GM12878 (cell line): Measurements from ENCODE around the gene ARL14.

Experiments
- BCL11A ChIP-seq: IDR thresholded peaks from 2 replicates; pipeline ENCODE4 v1.6.1; 2011; ENCODE audit warnings: low read depth, low read length
- NRF1 ChIP-seq: conservative IDR thresholded peaks from 2 replicates; pipeline ENCODE4 v1.6.1; 2011; ENCODE audit warnings: mild to moderate bottlenecking, low read depth, low read length, improper control_type of control experiment
- POLR2AphosphoS5 ChIP-seq: IDR thresholded peaks from 2 replicates; pipeline ENCODE4 v1.6.1; 2011; ENCODE audit warnings: mild to moderate bottlenecking, low read length, inconsistent platforms
- ZNF274 ChIP-seq: IDR thresholded peaks from one replicate; pipeline ENCODE4 v1.8.0; 2011; ENCODE audit not compliant: insufficient read length, insufficient read depth
- TF ChIP-seq, protein P1 (sequence below), 3 experiments: IDR thresholded peaks in 2 of 3; conservative IDR thresholded peaks in 1 of 3; 2 replicates each; pipeline ENCODE4 v1.5.1; 2011; ENCODE audit warnings: low read depth in 3 of 3, low read length in 3 of 3, mild to moderate bottlenecking in 3 of 3, control low read depth in 2 of 3, moderate library complexity in 2 of 3, inconsistent platforms in 1 of 3, mixed read lengths in 1 of 3; ENCODE audit not compliant: control insufficient read depth in 2 of 3, insufficient read depth in 1 of 3; ENCODE audit errors: extremely low read depth in 1 of 3
- TF ChIP-seq, protein P2 (sequence below): IDR thresholded peaks from 2 replicates; pipeline ENCODE4 v1.6.1; 2011; ENCODE audit warnings: low read depth, mild to moderate bottlenecking, low read length, moderate library complexity, borderline replicate concordance; ENCODE audit errors: extremely low read depth
- TF ChIP-seq, protein P3 (sequence below): IDR thresholded peaks from 2 replicates; pipeline ENCODE4 v1.6.1; 2011; ENCODE audit warnings: borderline replicate concordance, low read depth, mild to moderate bottlenecking, moderate library complexity, mixed read lengths, low read length; ENCODE audit not compliant: insufficient read depth; ENCODE audit errors: extremely low read length

DNA sequence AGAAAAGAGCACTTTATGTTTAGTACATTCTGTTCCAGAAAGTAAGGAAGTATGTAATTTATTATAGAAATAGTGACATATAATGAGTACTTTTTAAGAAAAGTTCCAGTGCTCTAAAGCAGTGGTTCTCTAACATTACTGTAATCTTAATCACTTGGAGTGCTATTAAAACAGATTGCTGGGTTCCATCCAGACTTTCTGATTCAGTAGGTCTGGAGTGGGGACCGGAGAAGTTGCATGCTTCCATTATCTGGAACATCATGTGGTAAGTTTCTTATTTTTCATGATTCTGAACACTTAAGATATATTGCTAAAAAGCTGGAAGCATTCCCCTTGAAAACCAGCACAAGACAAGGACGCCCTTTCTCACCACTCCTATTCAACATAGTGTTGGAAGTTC lies 47.5 kb upstream of the ARL14 start:
- TF ChIP-seq, protein P1, sequence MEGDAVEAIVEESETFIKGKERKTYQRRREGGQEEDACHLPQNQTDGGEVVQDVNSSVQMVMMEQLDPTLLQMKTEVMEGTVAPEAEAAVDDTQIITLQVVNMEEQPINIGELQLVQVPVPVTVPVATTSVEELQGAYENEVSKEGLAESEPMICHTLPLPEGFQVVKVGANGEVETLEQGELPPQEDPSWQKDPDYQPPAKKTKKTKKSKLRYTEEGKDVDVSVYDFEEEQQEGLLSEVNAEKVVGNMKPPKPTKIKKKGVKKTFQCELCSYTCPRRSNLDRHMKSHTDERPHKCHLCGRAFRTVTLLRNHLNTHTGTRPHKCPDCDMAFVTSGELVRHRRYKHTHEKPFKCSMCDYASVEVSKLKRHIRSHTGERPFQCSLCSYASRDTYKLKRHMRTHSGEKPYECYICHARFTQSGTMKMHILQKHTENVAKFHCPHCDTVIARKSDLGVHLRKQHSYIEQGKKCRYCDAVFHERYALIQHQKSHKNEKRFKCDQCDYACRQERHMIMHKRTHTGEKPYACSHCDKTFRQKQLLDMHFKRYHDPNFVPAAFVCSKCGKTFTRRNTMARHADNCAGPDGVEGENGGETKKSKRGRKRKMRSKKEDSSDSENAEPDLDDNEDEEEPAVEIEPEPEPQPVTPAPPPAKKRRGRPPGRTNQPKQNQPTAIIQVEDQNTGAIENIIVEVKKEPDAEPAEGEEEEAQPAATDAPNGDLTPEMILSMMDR (IDR thresholded peaks at IDR 0.05 in 2 of 3, conservative IDR thresholded peaks at IDR 0.05 in 1 of 3; ENCODE audit: control insufficient read depth in 2 of 3, extremely low read depth in 1 of 3, insufficient read depth in 1 of 3, low read depth in 3 of 3, low read length in 3 of 3) = no peak
- TF ChIP-seq, protein P2, sequence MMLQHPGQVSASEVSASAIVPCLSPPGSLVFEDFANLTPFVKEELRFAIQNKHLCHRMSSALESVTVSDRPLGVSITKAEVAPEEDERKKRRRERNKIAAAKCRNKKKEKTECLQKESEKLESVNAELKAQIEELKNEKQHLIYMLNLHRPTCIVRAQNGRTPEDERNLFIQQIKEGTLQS = no peak
- TF ChIP-seq, protein P3, sequence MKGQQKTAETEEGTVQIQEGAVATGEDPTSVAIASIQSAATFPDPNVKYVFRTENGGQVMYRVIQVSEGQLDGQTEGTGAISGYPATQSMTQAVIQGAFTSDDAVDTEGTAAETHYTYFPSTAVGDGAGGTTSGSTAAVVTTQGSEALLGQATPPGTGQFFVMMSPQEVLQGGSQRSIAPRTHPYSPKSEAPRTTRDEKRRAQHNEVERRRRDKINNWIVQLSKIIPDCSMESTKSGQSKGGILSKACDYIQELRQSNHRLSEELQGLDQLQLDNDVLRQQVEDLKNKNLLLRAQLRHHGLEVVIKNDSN = no peak
- TF ChIP-seq NRF1 = no peak
- no peak for TF ChIP-seq POLR2AphosphoS5
- TF ChIP-seq BCL11A = no peak
- TF ChIP-seq ZNF274 = no peak
